Activated CD4-positive, alpha-beta T cell treated with anti-CD3 and anti-CD28 coated beads for 4 hours (primary cell): ENCODE results near the gene KCNJ2.

ENCODE experiments used
- DNase-seq, 2 donors: peaks; one replicate each; pipeline ENCODE4 v3.0.0-alpha.2; 2020

The KCNJ2 gene

GRCh38 chr17:70168977-70169708 is at the start of gene KCNJ2:
TSS of gene KCNJ2 (plus strand) at chr17:70169532. CDS start at chr17:70175040, 5,508 bp downstream.
- DNase-seq: peak in 1 of 2 donors; percentile 6

- no peak for DNase-seq
These were observed 49.8 kb upstream of the KCNJ2 start for GRCh38 chr17:70119545-70119944.

GRCh38 chr17:70119983-70120382 is 49.3 kb upstream of the KCNJ2 start:
- DNase-seq: no peak

GRCh38 chr17:70120425-70120824 is 48.9 kb upstream of the KCNJ2 start:
- no peak for DNase-seq

- DNase-seq: no peak
These were observed 48.2 kb upstream of the KCNJ2 start for GRCh38 chr17:70121126-70121525.

DNA sequence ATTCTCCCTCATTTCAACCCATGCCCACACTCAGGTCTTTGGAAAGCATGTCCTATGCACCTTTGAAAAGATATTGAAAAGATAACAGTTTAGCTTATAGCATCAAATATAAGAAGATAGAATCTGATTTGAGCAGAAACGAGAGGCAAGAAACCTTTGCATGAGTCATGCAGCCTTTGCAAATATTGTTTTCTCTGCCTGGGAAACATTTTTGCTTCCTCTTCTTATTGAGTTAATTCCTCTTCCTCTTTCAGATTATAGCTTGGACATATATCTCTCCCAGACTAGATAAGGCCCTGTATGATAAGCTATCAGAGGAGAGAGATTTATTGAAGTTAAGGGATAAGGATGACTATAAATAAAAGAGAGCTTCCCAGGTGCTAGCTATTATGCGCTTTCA is 46.1 kb upstream of the KCNJ2 start:
- no peak for DNase-seq

GRCh38 chr17:70124723-70125122 is 44.6 kb upstream of the KCNJ2 start:
- no peak for DNase-seq

DNA sequence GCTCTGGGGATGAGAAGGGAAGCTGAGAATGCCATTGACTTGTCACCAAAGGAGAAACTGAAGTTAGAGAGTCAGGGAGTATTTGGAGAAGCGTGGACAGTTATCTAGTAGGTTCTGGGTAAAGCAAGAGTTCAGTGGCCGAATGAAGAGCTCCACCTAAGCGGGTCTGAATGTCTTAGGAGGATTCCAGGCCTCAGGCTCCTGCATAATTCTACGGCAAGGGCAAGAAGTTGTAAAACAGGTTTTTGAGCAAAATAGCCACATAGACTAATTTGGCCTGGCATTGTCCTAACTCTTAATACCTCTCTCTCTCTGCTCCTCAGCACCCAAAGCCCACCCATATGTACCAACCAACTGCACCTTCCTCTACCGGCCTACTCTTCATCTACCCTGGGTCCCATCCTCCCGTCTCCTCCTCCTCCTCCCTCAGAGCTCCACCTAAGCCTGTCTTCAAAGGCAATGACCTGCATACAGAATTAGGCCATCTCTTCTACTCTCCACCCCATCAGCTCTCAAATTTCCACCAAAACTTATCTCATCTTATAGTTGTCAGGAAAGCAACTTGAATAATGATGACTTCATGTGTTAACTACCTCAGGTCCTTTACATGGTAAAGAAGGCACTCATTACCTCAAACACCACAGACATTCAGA is 42.0 kb upstream of the KCNJ2 start:
- DNase-seq: no peak

DNA sequence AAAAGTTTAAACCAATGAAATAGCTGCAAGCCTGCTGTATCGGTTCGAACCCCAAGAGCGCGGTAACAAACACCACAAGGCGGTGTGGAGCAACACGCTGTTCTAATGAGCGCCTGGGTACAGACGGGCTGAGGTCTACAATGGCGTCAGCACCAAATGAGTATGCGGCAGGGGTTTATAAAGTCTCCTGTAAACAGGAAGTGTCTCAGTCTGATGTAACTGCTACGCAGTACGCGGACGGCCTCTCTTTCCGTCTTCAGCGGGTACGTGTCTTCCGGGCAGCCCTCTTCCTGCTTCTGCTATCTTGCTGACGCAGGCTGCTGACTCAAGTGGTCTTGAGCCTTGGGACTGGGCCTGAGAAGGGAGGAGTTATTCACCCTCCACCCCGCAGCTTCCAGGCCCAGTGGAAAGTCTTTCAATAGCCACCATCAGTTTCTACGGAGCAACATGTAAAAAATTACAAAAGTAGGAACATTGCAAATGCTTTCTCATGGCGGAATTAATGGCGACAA is 40.5 kb upstream of the KCNJ2 start:
- no peak for DNase-seq

DNA sequence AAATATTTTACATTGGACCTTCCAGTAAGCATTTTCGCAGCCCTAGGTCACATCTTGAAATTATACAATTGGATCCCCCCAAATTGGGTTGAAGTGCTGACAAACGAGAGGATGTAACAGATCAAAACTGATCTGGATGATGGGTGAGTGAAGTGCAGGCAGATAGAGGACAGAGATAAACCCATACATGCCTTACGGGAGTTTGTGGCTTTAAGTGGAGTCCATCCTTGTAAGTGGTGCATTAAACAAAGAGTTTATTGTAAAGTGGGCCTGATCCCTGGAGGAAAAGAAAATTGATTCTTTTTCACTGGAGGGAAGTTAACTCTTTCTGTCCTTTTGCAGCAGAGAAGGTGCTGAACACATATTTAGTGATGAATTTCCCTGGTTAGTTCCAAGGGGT is 39.0 kb upstream of the KCNJ2 start:
- DNase-seq: no peak

DNA sequence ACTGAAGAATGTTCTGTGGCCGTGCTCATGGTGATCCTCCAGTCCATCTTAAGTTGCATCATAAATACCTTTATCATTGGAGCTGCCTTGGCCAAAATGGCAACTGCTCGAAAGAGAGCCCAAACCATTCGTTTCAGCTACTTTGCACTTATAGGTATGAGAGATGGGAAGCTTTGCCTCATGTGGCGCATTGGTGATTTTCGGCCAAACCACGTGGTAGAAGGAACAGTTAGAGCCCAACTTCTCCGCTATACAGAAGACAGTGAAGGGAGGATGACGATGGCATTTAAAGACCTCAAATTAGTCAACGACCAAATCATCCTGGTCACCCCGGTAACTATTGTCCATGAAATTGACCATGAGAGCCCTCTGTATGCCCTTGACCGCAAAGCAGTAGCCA is 36.8 kb upstream of the KCNJ2 start:
- DNase-seq: no peak

DNA sequence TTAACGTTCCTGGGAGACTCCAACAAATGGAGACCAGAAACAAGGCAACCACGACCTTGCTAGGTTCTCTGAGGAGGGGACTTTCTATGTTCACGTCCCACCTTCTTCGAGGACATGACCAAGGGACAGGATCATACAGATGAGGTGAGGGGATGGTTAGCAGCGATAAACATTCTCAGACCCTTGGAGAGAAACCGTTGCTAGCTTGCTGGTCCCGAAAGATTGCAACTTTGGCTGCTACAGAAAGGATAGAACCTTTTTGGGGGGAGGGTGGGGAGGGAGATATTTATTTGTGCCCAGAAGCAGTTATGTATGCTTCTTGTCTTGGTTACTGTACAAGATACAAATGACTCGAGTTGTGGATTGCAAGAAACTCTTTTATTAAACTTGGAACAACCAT is 35.3 kb upstream of the KCNJ2 start:
- DNase-seq: no peak

GRCh38 chr17:70134777-70135176 is 34.6 kb upstream of the KCNJ2 start:
- no peak for DNase-seq

- no peak for DNase-seq
These were observed 33.2 kb upstream of the KCNJ2 start for GRCh38 chr17:70136131-70136530.

DNA sequence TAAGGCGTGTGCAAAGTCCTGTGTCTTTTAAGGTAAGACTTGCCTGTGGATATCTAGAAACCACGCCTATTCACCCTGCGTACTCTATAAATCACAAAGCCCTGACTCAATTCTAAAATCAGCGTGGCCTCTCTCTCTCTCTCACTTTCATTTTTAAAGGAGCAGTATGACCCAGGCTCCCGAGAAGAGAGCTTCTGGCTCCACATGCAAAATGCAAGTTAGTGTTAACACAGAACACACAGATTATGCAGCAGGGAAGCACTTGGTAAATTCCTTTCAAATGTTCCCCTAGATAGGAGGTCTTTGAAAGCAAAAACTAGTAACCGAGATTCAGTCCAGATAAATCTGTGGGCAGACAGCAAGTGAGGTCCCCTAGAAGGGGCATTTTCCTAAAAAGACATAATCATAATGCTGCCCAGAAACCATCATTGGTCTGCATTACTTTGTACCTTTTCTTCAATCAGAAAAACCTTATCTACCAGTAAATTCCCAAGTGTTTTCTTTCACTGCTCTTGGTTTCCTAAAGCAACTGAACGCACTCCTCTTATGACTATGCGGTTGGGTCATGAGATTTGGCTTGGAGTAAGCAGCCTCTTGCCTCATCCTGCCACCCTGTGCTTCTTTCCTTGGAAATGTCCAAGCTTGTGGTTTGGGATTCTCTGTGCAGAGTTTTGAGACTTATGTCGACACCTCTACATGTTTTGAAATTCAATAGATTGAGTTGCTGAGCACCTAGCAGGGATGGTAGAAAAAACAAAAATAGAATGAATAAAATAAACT is 31.7 kb upstream of the KCNJ2 start:
- no peak for DNase-seq

DNA sequence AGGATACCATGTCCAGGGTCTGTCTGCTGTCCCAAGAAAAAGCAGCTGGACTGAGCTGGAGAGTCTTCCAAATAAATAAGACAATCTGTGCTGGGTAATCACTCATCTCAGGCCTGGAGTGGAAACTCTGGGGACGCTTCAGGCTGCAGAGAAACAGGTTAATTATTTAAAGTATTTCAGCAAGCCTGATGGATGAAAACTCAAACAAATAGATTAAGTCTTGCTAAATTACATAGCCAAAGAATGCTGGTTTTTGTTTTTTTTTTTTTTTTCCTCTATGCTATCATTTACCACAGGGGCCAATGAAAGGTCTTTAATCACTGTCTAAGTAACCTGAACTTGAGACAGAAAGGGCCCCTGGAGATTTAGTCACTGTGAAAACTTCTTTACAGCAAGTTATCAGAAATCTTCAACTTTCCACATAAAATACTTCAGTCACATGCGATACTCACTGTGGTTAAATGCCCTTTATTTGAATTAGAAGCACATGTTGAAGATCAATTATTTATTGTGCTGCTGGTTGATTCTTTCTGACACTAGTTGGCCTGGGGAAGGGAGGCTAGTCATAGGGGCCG is 31.0 kb upstream of the KCNJ2 start:
- no peak for DNase-seq

GRCh38 chr17:70139449-70139993 is 29.8 kb upstream of the KCNJ2 start:
- no peak for DNase-seq

GRCh38 chr17:70144260-70144846 is 25.0 kb upstream of the KCNJ2 start:
- no peak for DNase-seq

DNA sequence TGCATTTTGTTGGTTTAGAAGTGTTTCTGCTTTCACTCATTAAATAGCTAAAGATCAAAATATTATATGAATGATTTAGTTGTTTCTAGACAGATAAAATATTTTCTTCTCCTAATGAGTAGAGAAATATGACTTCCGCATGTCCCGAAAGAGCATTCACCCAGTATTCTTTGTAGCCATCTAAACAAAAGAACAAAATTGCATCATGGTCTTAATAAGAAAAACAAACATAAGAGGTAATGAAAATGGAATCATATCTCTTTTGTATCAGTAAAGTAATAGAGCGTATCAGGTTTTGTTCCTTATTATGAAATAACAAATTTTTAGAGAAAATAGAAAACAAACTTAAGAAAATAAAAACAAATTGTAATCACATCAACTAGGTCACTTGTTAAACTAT is 16.1 kb upstream of the KCNJ2 start:
- DNase-seq: no peak

DNA sequence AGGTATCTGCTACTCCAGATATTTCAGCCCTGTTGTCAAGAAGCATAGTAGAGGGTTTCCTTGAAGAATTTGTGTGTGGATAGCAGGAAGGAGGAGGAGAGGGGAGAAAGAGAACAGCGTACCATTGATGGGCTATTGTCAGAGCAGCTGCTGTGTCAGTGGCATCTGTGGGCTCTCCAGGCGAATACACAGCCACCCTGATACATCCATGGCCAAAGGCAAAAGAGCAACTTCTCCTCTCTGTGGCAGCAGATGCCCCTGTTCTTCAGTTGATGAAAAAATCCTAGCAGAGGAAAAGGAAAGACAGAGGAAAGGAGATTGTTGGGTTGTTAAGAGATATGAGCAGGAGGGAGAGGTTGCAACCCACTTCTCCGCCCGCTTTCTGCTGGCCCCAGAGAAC is 12.2 kb upstream of the KCNJ2 start:
- DNase-seq: no peak

DNA sequence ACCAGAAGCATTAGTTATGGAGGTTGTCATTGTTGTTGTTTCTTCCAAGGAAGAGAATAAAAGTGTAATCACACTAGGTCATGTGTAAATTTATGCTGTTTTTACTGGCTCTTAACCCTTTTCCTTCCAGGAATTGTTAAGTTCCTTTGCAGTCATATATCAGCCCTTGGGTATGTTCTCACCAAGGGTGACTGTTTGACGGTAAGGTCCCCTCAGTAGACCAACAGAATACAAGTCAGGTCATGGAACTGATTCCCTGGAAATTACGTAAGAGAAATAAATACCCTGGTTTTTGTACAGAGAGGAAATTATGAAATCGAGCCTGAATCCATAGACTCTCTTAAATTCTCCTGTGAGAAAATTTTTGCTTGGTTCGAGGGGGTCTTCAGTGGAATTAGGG is 11.2 kb upstream of the KCNJ2 start:
- DNase-seq: no peak

GRCh38 chr17:70158591-70158990 is 10.7 kb upstream of the KCNJ2 start:
- DNase-seq: no peak

GRCh38 chr17:70159980-70160379 is 9.4 kb upstream of the KCNJ2 start:
- DNase-seq: no peak
